Right lobe of liver (tissue), 4 donors: ENCODE measurements around the gene LRRFIP2.

Experiments
- POLR2A ChIP-seq: fragments of 450-650 bp; IDR thresholded peaks from one replicate; pipeline ENCODE4 v1.6.1; 2017; ENCODE audit warnings: antibody characterized with exemption, mild to moderate bottlenecking
- TF ChIP-seq, protein P1 (sequence below), 4 donors: fragments of 200-600 bp in 3 of 4; fragments of 450-650 bp in 1 of 4; IDR thresholded peaks; one replicate each; pipeline versions ENCODE4 v1.5.1 to v1.8.0; 2016 to 2022; ENCODE audit warnings: antibody characterized with exemption in 4 of 4, mild to moderate bottlenecking in 2 of 4
- donor health status: DM: no; HTN: no; CAD: no.
- donor health status: DM: no; HTN: no; CAD: no.
- donor health status: DM: no; HTN: yes; CAD: no.

DNA sequence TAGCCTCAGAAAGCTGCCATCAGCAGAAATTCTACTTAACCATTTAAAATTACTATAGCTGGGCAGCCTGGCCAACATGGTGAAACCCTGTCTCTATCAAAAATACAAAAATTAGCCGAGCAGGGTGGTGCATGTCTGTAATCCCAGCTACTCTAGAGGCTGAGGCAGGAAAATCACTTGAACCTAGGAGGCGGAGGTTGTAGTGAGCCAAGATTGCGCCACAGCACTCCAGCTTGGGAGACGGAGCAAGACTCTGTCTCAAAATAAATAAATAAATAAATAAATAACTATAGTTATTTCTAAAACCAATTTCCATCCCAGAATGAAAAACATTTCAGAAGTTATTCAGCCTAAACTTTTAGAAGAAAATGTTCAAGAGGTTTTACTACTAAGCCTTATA is 25.1 kb downstream of the LRRFIP2 start:
- no peak for TF ChIP-seq POLR2A
- TF ChIP-seq, protein P1, sequence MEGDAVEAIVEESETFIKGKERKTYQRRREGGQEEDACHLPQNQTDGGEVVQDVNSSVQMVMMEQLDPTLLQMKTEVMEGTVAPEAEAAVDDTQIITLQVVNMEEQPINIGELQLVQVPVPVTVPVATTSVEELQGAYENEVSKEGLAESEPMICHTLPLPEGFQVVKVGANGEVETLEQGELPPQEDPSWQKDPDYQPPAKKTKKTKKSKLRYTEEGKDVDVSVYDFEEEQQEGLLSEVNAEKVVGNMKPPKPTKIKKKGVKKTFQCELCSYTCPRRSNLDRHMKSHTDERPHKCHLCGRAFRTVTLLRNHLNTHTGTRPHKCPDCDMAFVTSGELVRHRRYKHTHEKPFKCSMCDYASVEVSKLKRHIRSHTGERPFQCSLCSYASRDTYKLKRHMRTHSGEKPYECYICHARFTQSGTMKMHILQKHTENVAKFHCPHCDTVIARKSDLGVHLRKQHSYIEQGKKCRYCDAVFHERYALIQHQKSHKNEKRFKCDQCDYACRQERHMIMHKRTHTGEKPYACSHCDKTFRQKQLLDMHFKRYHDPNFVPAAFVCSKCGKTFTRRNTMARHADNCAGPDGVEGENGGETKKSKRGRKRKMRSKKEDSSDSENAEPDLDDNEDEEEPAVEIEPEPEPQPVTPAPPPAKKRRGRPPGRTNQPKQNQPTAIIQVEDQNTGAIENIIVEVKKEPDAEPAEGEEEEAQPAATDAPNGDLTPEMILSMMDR (IDR thresholded peaks at IDR 0.05), result no peak
